HG03558 (cell line): ENCODE results near the gene MACROD1.

ENCODE experiments used
- ATAC-seq: cut with Tn5 transposase; IDR thresholded peaks from one replicate; pipeline ENCODE4 v1.9.1; 2021; ENCODE audit warnings: moderate number of reproducible peaks; ENCODE audit not compliant: unreplicated experiment; ENCODE audit errors: extremely low read depth

The MACROD1 gene

DNA sequence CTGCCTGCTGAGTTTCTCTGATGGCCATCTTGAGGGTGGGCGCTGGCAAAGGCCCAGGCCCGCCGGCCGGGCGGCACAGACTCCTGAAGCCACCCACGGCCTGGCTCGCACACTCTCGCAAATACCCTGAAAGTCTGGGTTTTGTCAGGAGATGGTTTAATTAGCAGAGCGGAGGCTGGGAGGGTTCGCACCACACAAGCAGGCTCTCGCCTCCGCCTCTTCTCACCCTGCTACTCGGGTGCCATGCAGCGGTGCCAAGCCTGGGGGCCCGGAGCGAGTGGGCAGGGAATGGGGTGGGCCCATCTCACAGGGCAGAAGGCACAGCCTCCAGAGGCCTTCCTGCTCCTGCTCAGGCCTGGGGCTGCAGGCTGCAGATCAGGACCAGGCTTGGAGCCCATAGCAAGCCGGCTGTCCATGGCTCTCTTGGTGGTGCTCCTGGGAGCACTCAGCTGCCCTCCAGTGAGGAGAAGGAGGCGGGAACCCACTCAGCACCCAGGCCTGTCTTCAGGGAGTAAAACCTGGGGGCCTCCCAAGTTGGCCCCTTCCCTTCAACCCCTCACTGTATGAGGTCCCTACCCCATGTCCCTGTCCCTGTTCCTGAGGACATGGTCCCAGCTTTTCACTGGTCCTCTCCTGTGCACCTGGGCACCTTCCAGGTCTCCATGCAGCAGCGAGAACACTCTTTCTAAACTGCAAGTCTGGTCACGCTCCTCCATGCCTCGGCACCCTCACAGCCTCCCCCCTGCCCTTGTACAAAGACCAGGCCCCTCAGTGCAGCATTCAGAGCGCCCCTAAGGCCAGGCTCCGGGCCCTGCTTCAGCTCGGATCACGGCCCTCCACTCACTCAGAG is 68.2 kb downstream of the MACROD1 start:
- no peak for ATAC-seq

GRCh38 chr11:64096835-64097234 is 69.1 kb downstream of the MACROD1 start:
- ATAC-seq = no peak

DNA sequence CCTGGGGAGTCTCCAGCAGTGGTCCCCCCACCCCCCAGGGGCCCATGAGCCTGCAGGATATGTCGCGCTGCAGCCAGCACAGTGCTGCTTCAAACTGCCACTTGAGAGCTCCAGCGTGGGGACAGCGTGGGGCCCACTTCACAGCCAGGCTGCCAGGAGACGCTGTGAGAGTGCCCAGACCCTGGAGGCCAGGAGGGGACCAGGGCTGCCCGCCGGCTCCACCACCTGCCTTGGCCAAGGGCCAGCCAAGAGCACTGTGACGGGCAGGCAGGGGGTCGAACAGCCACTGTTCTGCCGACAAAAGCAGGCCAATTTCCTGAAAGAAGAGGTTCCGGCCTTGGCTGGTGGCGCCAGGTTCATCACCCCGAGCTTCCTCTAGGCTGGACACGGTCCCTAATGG is 70.0 kb downstream of the MACROD1 start:
- no peak for ATAC-seq

GRCh38 chr11:64095273-64095817 is 70.6 kb downstream of the MACROD1 start:
- no peak for ATAC-seq

DNA sequence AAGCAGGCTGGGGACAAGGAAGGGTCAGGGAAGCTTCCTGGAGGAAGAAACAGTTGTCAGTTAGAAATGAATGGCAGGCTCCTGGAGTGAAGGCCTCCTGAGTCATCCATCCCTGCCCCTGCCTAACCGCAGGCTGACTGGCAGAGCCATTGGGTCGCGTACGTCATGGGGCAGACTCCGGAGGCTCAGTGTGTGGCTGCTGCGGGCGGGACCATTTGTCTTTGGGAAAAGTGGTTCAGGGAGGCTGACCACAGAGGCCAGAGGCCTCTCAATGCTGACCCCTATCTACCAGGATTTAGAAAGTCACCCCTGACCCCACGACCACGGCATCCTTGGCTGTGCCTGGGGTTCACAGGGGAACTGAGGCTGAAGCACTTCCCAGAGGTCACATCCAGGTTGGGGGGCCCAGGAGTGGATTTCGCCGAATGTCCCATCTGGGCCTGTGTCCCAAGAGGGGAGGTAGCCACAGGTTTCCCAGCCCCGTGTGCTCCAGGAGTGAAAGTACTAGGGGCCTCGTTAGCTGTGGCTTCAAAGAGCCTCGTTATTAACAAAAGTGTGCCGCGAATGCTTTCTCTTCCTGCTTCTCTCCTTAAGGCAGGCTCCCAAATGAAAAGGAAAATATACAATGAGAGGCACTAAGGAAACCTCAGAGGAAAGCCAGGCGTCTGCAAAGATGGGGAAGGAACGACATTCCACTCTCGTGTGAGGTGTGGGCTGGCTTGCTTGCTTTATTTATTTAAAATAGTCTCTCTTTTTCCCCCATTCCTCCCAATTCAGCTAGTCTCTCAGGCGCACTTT is 71.3 kb downstream of the MACROD1 start:
- ATAC-seq = no peak

DNA sequence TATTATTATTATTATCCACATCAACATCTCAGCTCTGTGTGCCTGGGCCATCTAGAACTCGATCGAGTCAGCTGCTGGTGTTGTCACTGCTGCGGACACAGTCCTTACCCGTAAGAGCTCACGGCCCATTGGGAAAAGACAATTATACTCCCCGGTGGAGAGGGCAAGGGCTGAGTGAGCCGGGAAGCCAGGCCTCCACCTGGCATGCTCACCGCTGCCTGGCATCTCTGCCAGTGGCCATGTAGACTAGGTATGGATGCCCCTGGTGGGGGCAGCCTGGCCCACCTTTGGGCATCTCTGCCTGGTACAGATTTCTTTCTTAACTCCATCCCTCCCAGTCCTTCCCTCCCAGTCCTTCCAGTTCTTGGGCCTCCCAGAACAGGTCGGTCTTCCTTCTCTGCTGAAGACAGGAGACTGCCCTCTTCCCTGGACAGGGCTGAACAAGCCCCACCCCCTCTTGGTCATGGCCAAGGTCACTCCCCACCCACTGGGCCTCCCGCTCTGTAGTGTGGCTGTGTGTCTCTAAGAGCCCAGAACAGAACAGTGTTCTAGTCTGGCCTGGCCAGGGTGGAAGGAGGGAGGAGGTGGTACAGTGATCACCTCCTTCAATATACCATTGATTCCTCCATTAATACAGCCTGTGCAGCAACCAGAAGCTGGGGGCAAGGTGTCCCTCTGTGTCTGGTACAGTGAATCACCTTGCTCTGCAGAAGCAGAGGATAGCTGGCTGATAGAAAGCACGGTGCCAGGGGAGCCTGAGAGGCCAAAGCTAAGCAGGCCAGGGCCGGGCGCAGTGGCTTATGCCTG is 72.5 kb downstream of the MACROD1 start:
- no peak for ATAC-seq

GRCh38 chr11:64092761-64093136 is 73.2 kb downstream of the MACROD1 start:
- ATAC-seq = no peak

GRCh38 chr11:64092111-64092760 is 73.7 kb downstream of the MACROD1 start:
- ATAC-seq = no peak

- ATAC-seq = no peak
These were observed 75.0 kb downstream of the MACROD1 start for GRCh38 chr11:64090806-64091516.

DNA sequence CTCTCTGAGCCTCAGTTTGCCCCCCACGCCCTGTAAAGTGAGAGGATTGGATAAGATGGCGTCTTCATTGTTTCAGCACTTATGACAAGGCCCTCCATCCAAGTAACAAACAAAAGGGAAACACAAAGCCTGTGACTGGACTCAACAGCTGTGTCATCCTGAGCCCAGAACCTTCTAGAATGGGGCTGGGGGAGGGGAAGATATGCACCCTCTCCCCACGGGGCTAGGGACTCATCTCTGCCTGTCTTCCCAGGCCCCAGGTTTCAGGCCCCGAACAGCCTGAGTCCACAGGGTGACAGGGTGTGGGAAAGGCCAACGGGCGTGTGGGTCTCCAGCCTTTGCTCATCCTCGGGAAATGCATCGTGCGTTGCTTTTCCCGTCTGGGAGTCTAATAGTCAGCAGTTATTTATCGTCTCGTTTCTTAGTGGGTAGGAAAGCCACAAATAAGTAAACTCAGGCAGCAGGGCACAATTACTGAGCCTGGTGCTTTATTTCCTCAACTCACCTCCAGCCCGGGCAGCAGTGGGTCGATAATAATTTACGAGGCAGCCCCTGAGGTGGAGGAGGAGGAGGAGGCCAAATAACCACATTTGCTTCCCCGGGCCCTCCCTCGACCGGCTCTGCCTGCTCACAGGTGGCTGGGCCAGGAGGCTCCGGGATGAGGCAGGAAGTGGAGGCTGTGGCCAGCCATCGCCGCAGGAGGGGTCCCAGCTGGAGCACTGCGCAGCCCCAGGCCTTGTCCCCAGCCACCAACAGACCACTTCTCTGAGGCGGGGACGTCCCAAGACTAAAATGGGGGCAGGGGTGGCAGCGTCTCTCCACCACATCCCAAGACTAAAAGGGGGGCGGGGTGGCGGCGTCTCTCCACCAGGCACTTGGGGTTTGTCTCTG is 75.8 kb downstream of the MACROD1 start:
- no peak for ATAC-seq

DNA sequence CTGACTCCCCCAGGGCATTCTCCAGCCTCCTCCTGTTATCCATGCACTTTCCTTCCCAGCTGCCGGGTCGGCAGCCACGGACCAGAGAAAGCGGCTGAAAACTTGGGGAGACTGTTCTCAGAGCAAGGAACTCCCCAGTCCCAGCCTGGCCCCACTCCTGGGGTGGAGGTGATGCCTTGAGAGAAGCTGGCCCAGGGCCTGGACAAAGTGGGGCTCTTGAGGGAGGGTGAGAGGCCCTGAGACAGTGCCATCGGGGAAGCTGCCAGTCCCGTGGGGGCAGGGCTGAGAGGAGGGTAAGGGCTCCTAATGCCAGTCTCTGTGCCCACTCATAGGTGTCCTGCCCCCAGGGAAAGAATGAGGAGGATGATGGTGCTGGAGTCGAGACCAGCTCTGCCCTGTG is 76.4 kb downstream of the MACROD1 start:
- ATAC-seq = no peak

DNA sequence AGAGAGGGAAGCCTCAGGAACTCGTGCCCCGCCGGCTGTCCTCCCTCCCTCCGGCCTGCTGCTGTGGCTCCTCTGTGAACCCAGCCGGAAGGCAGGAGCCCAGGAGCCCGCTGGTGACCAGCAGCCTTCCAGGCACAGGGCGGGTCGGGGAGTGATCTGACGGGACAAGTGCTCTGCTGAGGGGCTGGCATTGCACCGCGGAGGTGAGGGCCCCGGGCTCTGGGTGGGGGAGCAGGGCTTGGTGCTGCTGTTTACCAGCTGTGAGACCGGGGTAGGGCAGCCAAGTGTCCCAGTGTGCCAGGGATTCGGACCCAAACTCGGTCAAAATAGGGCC is 76.9 kb downstream of the MACROD1 start:
- ATAC-seq = no peak

- ATAC-seq = no peak
These were observed 77.5 kb downstream of the MACROD1 start for GRCh38 chr11:64088162-64089026.

DNA sequence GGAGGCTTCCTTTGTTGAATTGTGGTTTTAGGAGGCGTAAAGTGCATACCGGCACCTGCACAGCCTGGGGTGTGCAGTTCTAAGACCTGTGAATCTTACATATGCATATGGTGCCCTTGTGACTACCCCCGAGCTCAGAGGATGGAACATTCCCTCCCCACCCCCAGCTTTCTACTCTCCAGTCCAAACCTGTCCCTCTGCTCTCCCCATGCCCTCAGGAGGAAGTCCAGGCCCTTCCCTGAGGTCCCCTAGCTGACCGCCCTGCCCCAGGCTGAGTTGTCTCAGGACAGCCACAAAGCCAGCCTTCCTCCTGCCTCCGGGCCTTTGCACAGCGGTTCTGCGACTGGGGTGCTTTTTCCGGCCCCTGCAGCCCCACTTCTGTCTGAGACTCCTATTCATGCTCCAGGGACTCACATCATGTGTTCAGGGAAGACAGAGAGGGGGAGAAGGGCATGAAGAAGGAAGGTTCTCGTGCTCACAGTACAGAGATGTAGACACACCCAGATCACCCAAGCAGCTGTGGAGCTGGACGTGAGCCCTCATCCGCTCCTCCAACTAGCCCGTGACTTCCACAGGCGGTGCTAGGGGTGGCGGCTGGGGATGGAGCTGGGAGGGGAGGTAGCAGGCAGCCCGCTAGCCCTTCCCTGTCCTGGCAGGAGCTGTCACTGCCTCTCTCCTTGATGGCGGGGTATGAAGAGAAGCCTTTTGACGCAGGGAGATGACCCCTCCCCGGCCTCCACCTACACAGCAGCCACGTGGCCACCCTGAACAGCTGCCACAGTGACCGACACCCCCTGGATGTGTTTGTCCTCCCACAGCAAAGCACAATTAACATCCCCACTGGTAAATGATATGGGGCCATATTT is 79.4 kb downstream of the MACROD1 start:
- ATAC-seq = no peak

- no peak for ATAC-seq
These were observed 80.0 kb downstream of the MACROD1 start for GRCh38 chr11:64085906-64086257.

- no peak for ATAC-seq
These were observed 80.8 kb downstream of the MACROD1 start for GRCh38 chr11:64084951-64085710.
